H1 (cell line): ENCODE data around the gene ADGRL3. TPM values are rescaled to one million over a fixed set of nuclear protein-coding genes. Genes with fewer than 3 reads are reported as not detected.

Source experiments
- CTCF ChIA-PET: fragments of 300-600 bp; sonication (Branson Sonifier 250); formaldehyde crosslinking; loops from one replicate; lab custom pipeline; 2021; ENCODE audit not compliant: partially characterized antibody; lab: Charles Lee
- POLR2A ChIA-PET: fragments of 300-600 bp; sonication (Branson Sonifier 250); formaldehyde crosslinking; loops from one replicate; lab custom pipeline; 2021; ENCODE audit warnings: inconsistent platforms; ENCODE audit not compliant: partially characterized antibody; lab: Charles Lee
- DNase-seq, 2 experiments: peaks; one replicate each; pipeline versions ENCODE4 v3.0.0 to v3.0.0-alpha.2; 2010 to 2022; ENCODE audit warnings: low spot score in 2 of 2, low read depth in 1 of 2, mixed read lengths in 1 of 2
- FAIRE-seq: peaks from 2 replicates; lab custom pipeline; 2011; peaks lifted over from hg19 to GRCh38; lab: Jason Lieb, UNC
- H2AFZ ChIP-seq: 2 replicates; pipeline ENCODE4 v1.8.1; 2012; ENCODE audit warnings: low read length, inconsistent platforms
- H2AK5ac ChIP-seq: 2 replicates; pipeline ENCODE4 v1.6.1; 2013; ENCODE audit warnings: low read depth, low read length
- H2BK120ac ChIP-seq: replicated peaks from 2 replicates; pipeline ENCODE3; 2013; ENCODE audit warnings: low read depth, low read length, inconsistent platforms
- H2BK12ac ChIP-seq: 2 replicates; pipeline ENCODE4 v1.6.1; 2013; ENCODE audit warnings: low read depth, low read length
- H2BK15ac ChIP-seq: 2 replicates; pipeline ENCODE4 v1.6.1; 2013; ENCODE audit warnings: low read length
- H2BK20ac ChIP-seq: 2 replicates; pipeline ENCODE4 v1.6.1; 2013; ENCODE audit warnings: low read length
- H2BK5ac ChIP-seq: 2 replicates; pipeline ENCODE4 v1.6.1; 2013; ENCODE audit warnings: low read depth, low read length
- H3K14ac ChIP-seq: 2 replicates; pipeline ENCODE4 v1.6.1; 2013; ENCODE audit warnings: inconsistent platforms; ENCODE audit not compliant: insufficient read length
- H3K18ac ChIP-seq: 2 replicates; pipeline ENCODE4 v1.6.1; 2013; ENCODE audit warnings: low read length; ENCODE audit errors: extremely low read depth
- H3K23ac ChIP-seq: 2 replicates; pipeline ENCODE4 v1.6.1; 2013; ENCODE audit warnings: inconsistent platforms; ENCODE audit not compliant: insufficient read length
- H3K23me2 ChIP-seq: 2 replicates; pipeline ENCODE4 v1.6.1; 2013; ENCODE audit warnings: low read depth, low read length
- H3K27ac ChIP-seq: 2 replicates; pipeline ENCODE4 v1.6.1; 2011; ENCODE audit warnings: low read depth, low read length, inconsistent platforms
- H3K27me3 ChIP-seq, 4 experiments: replicated peaks in 1 of 4; 1 replicate in 1 of 4; 2 replicates in 3 of 4; pipeline versions ENCODE4 v1.6.1 to v1.8.1; 2011 to 2013; ENCODE audit warnings: low read length in 3 of 4, mild to moderate bottlenecking in 3 of 4, inconsistent platforms in 2 of 4, mixed read lengths in 2 of 4, moderate library complexity in 1 of 4; ENCODE audit not compliant: control insufficient read depth in 3 of 4, insufficient read depth in 3 of 4; ENCODE audit errors: extremely low read depth in 1 of 4
- H3K36me3 ChIP-seq, 4 experiments: 2 replicates each; pipeline versions ENCODE4 v1.6.1 to v1.8.1; 2011 to 2013; ENCODE audit warnings: mild to moderate bottlenecking in 4 of 4, low read length in 3 of 4, moderate library complexity in 2 of 4, control low read depth in 1 of 4, inconsistent platforms in 1 of 4; ENCODE audit not compliant: insufficient read depth in 4 of 4, control insufficient read depth in 2 of 4
- H3K4ac ChIP-seq: replicated peaks from 2 replicates; pipeline ENCODE3; 2013; ENCODE audit warnings: low read length, low read depth, mixed read lengths, inconsistent platforms; ENCODE audit not compliant: insufficient read length
- H3K4me1 ChIP-seq, 4 experiments: replicated peaks in 1 of 4; 1 replicate in 1 of 4; 2 replicates in 3 of 4; pipeline versions ENCODE4 v1.6.1 to v1.8.1; 2011 to 2013; ENCODE audit warnings: low read length in 3 of 4, inconsistent platforms in 2 of 4, mixed read lengths in 1 of 4; ENCODE audit not compliant: insufficient read depth in 4 of 4, control insufficient read depth in 3 of 4
- H3K4me2 ChIP-seq, 2 experiments: 2 replicates each; pipeline versions ENCODE4 v1.6.1 to v1.8.1; 2011 to 2013; ENCODE audit warnings: low read depth in 2 of 2, low read length in 2 of 2, control low read depth in 1 of 2, inconsistent platforms in 1 of 2, mild to moderate bottlenecking in 1 of 2; ENCODE audit not compliant: insufficient read depth in 1 of 2
- H3K4me3 ChIP-seq, 4 experiments: fragments of 200-600, 300-600 bp in 1 of 4; sonication (generic), shearing (Covaris generic), sonication (Bioruptor Twin) in 1 of 4; 2 replicates each; pipeline versions ENCODE4 v1.5.1 to v1.8.1; 2011 to 2016; ENCODE audit warnings: low read length in 4 of 4, low read depth in 3 of 4, control low read depth in 2 of 4, inconsistent platforms in 2 of 4, mild to moderate bottlenecking in 2 of 4, mixed read lengths in 1 of 4, moderate library complexity in 1 of 4; ENCODE audit not compliant: insufficient read depth in 2 of 4; ENCODE audit errors: extremely low read depth in 1 of 4
- H3K56ac ChIP-seq: replicated peaks from 2 replicates; pipeline ENCODE3; 2013; ENCODE audit warnings: low read depth, mild to moderate bottlenecking, mixed read lengths, low read length, inconsistent platforms; ENCODE audit not compliant: insufficient read length
- H3K79me1 ChIP-seq: 2 replicates; pipeline ENCODE4 v1.6.1; 2013; ENCODE audit warnings: low read depth, low read length, control low read depth
- H3K79me2 ChIP-seq, 2 experiments: 2 replicates each; pipeline versions ENCODE4 v1.6.1 to v1.8.1; 2012 to 2013; ENCODE audit warnings: low read length in 2 of 2, mild to moderate bottlenecking in 2 of 2, inconsistent platforms in 1 of 2; ENCODE audit not compliant: insufficient read depth in 2 of 2, control insufficient read depth in 1 of 2
- H3K9ac ChIP-seq, 4 experiments: replicated peaks in 1 of 4; 1 replicate in 1 of 4; 2 replicates in 3 of 4; pipeline versions ENCODE4 v1.6.1 to v1.8.1; 2011 to 2013; ENCODE audit warnings: low read depth in 3 of 4, low read length in 3 of 4, control low read depth in 2 of 4, mild to moderate bottlenecking in 2 of 4, moderate library complexity in 2 of 4, inconsistent platforms in 1 of 4; ENCODE audit errors: extremely low read depth in 1 of 4
- H3K9me3 ChIP-seq, 2 experiments: 2 replicates each; pipeline versions ENCODE4 v1.6.1 to v1.8.1; 2012 to 2013; ENCODE audit warnings: mild to moderate bottlenecking in 2 of 2, moderate library complexity in 2 of 2, control low read depth in 1 of 2, inconsistent platforms in 1 of 2, low read depth in 1 of 2, low read length in 1 of 2, mixed read lengths in 1 of 2; ENCODE audit not compliant: insufficient read depth in 2 of 2
- H4K20me1 ChIP-seq, 2 experiments: replicated peaks in 1 of 2; 2 replicates each; pipeline versions ENCODE3 to v1.8.1; 2011 to 2013; ENCODE audit warnings: inconsistent platforms in 2 of 2, low read length in 2 of 2, mild to moderate bottlenecking in 1 of 2; ENCODE audit not compliant: insufficient read depth in 2 of 2, control insufficient read depth in 1 of 2
- H4K5ac ChIP-seq: 2 replicates; pipeline ENCODE4 v1.6.1; 2013; ENCODE audit warnings: low read length, low read depth, mixed read lengths, inconsistent platforms; ENCODE audit not compliant: insufficient read length
- H4K8ac ChIP-seq: 2 replicates; pipeline ENCODE4 v1.8.0; 2013; ENCODE audit warnings: mild to moderate bottlenecking, moderate library complexity, low read length, inconsistent platforms; ENCODE audit not compliant: insufficient read depth; ENCODE audit errors: extremely low read depth
- H4K91ac ChIP-seq: replicated peaks from 2 replicates; pipeline ENCODE3; 2013; ENCODE audit warnings: low read length, mixed read lengths, inconsistent platforms; ENCODE audit not compliant: insufficient read length
- ASH2L ChIP-seq: fragments of 200-600, 300-600 bp; sonication (generic); IDR thresholded peaks from one replicate; pipeline ENCODE4 v1.7.1; 2017; ENCODE audit warnings: low read length
- CHD1 ChIP-seq: IDR thresholded peaks from 2 replicates; pipeline ENCODE4 v1.6.1; 2012; ENCODE audit warnings: low read depth, low read length, improper control_type of control experiment
- KDM1A ChIP-seq: fragments of 200-600, 300-600 bp; sonication (generic); IDR thresholded peaks from 2 replicates; pipeline ENCODE4 v1.7.1; 2016; ENCODE audit warnings: mild to moderate bottlenecking, low read length, borderline replicate concordance
- MAFK ChIP-seq: IDR thresholded peaks from 2 replicates; pipeline ENCODE4 v1.6.1; 2012; ENCODE audit warnings: low read depth, mild to moderate bottlenecking, improper control_type of control experiment, low read length
- NANOG ChIP-seq: IDR thresholded peaks from 2 replicates; pipeline ENCODE4 v1.6.1; 2011; ENCODE audit warnings: low read length, low read depth, mild to moderate bottlenecking, inconsistent platforms; ENCODE audit not compliant: insufficient read depth, poor library complexity, severe bottlenecking
- PHF8 ChIP-seq: fragments of 200-600 bp; sonication (generic); conservative IDR thresholded peaks from 2 replicates; pipeline ENCODE4 v1.7.1; 2012; ENCODE audit warnings: low read depth, mild to moderate bottlenecking, inconsistent platforms, low read length, moderate library complexity
- POLR2AphosphoS5 ChIP-seq: IDR thresholded peaks from 2 replicates; pipeline ENCODE4 v1.6.1; 2011; ENCODE audit warnings: low read depth, low read length
- RAD21 ChIP-seq, 2 experiments: IDR thresholded peaks in 1 of 2; conservative IDR thresholded peaks in 1 of 2; 2 replicates each; pipeline ENCODE4 v1.6.1; 2011; ENCODE audit warnings: low read depth in 2 of 2, low read length in 2 of 2, improper control_type of control experiment in 1 of 2, inconsistent platforms in 1 of 2, mild to moderate bottlenecking in 1 of 2, moderate library complexity in 1 of 2
- RNF2 ChIP-seq: fragments of 200-900, 300-1000 bp; sonication (generic); IDR thresholded peaks from 2 replicates; pipeline ENCODE4 v1.7.1; 2016; ENCODE audit warnings: borderline replicate concordance, low read depth, mild to moderate bottlenecking, antibody characterized with exemption, low read length; ENCODE audit not compliant: poor library complexity, severe bottlenecking; ENCODE audit errors: missing control alignments
- SAP30 ChIP-seq: fragments of 300-600 bp; sonication (generic); IDR thresholded peaks from 2 replicates; pipeline ENCODE4 v1.7.1; 2012; ENCODE audit warnings: low read length, moderate library complexity, mild to moderate bottlenecking, inconsistent platforms; ENCODE audit not compliant: insufficient read depth, insufficient replicate concordance
- SP1 ChIP-seq: IDR thresholded peaks from 2 replicates; pipeline ENCODE4 v1.6.1; 2011; ENCODE audit warnings: low read depth, low read length
- TAF7 ChIP-seq: optimal IDR thresholded peaks from 2 replicates; pipeline ENCODE3; 2011; ENCODE audit warnings: low read depth, mild to moderate bottlenecking, inconsistent platforms, low read length, moderate library complexity, borderline replicate concordance
- WGBS, 2 experiments: shearing (Covaris generic) in 1 of 2; methylation state at CpG; one replicate each; pipeline versions ENCODE4 v1.1.6 to v1.1.7; 2013 to 2015; ENCODE audit warnings: low lambda C conversion rate in 2 of 2, mixed read lengths in 2 of 2, inconsistent platforms in 1 of 2, low coverage in 1 of 2, missing lambda C conversion rate in 1 of 2; ENCODE audit not compliant: insufficient replicate concordance in 2 of 2, insufficient coverage in 1 of 2, insufficient read length in 1 of 2; ENCODE audit errors: extremely low coverage in 1 of 2, missing lambda C conversion rate in 1 of 2; 5-methylcytosine and 5-hydroxymethylcytosine counted together
- polyA plus RNA-seq, 7 experiments: library from polyadenylated mRNA; depleted of rRNA in 3 of 7; stranded (reverse) in 5 of 7; unstranded in 2 of 7; fragments of >200 nt in 5 of 7; fragments of 200-250 nt in 2 of 7; gene quantifications; 1 replicate in 5 of 7; 2 replicates in 1 of 7; 4 replicates in 1 of 7; pipeline versions ENCODE4 v1.2.1 to v1.2.3, GENCODE V29; 2011 to 2013; ENCODE audit warnings: missing spikeins in 2 of 7, mixed read lengths in 2 of 7
- total RNA-seq: library from RNA; stranded (reverse); fragmentation: NEBNext Ultra II Directional; extraction: Animal tissue kit (Norgen Biotek cat#: 25700); gene quantifications from 2 replicates; pipeline ENCODE4 v1.2.1, GENCODE V29; 2021
- TF ChIP-seq, protein P1 (sequence below): IDR thresholded peaks from 2 replicates; pipeline ENCODE4 v1.6.1; 2011; ENCODE audit warnings: low read length, improper control_type of control experiment

The ADGRL3 gene
- total and polyA plus RNA-seq, 2 of the 8 experiments (the other 6 are each of a cell fraction or from before 2014, with no cell fraction given): 6.6 to 13.0 TPM

GRCh38 chr4:61812171-61812570, 612.0 kb downstream of the ADGRL3 start:
- Histone ChIP-seq H4K8ac (no peak overlapping the region), H4K20me1 (no peaks in the 10 kb centered on the region), H3K27me3 (no peaks in the 10 kb centered on the region), H2BK120ac (no peak overlapping the region), H3K79me2 (no peaks in the 10 kb centered on the region), H2BK20ac (no peak overlapping the region), H3K27ac (no peak overlapping the region), H3K9ac (no peak overlapping the region), H3K56ac (no peak overlapping the region), H2BK15ac (no peak overlapping the region), H4K5ac (no peak overlapping the region), H2AK5ac (no peak overlapping the region), H2BK12ac (no peak overlapping the region), H3K4me2 (no peak overlapping the region), H2BK5ac (no peak overlapping the region), H2AFZ (no peak overlapping the region), H3K4me3 (no peak overlapping the region), H3K14ac (no peak overlapping the region), H3K23ac (no peak overlapping the region), H3K23me2 (no peaks in the 10 kb centered on the region), H3K9me3 (no peaks in the 10 kb centered on the region), H3K36me3 (no peaks in the 10 kb centered on the region; a peak in 1 of 8 replicates), H3K79me1 (no peaks in the 10 kb centered on the region), H3K4ac (no peak overlapping the region), H3K18ac (no peak overlapping the region), H4K91ac (no peak overlapping the region), H3K4me1 (no peaks in the 10 kb centered on the region)
- no peak for FAIRE-seq
- ChIA-PET CTCF (no interaction called here), POLR2A (no interaction called here)
- 98% methylated on average over 2 of the region's 2 CpGs; no CpG with 5 or more reads in 1 of the 2 experiments for WGBS, 2 experiments
- no peak for DNase-seq
- TF ChIP-seq POLR2AphosphoS5 (no peak), NANOG (no peak), KDM1A (no peak), MAFK (no peak), TAF7 (no peak), ASH2L (no peak), PHF8 (no peak), RAD21 (IDR thresholded peaks at IDR 0.05 in 1 of 2, conservative IDR thresholded peaks at IDR 0.05 in 1 of 2; ENCODE audit: low read depth in 2 of 2, low read length in 2 of 2) (no peak), RNF2 (no peak), CHD1 (no peak), SP1 (no peak), SAP30 (no peak)
- TF ChIP-seq, protein P1, sequence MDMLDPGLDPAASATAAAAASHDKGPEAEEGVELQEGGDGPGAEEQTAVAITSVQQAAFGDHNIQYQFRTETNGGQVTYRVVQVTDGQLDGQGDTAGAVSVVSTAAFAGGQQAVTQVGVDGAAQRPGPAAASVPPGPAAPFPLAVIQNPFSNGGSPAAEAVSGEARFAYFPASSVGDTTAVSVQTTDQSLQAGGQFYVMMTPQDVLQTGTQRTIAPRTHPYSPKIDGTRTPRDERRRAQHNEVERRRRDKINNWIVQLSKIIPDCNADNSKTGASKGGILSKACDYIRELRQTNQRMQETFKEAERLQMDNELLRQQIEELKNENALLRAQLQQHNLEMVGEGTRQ: no peak
